ENCODE measurements around the gene SFRP5. TPM values are rescaled to one million over a fixed set of nuclear protein-coding genes. Genes with fewer than 3 reads are reported as not detected.

SFRP5 gene
- total RNA-seq, 1 donor from 2014 or later = 1.6 TPM

DNA sequence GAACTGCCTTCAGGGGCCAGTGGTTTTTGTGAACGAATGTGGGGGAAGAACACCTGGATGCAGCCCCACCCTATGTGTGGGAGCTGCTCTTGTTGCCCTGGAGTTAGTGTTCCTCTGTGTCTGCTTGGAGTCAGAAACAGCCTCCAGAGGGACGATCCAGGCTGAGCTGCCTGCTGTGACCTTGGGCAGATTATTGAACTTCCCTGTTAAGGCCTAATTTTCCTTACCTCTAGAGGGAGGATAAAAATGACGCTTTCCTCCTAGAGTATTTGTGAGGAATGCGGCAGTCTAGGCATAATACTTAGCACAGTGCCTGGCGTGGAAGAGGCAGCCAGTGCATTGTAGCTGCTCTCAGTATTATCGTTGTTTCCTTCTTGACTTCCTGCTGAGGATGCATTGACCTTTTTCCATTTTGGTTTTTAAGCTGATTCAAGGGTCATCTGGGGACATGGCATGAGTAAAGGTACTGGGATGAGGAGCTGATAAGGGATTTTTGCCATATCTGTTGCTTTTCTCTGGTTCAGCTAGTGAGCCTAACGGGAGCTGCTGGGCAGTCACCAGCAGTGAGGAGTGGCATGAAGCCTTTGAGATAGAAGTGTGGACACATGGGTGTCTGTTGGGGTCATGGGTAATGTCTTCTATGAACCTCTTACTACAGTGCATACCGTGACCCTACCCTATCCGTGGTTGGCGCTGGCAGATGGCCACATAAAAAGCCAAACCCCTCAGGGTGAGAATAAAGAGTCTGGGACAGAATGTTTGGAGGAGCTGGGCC, 28.4 kb downstream of the SFRP5 start:
- FAIRE-seq = no peak

DNA sequence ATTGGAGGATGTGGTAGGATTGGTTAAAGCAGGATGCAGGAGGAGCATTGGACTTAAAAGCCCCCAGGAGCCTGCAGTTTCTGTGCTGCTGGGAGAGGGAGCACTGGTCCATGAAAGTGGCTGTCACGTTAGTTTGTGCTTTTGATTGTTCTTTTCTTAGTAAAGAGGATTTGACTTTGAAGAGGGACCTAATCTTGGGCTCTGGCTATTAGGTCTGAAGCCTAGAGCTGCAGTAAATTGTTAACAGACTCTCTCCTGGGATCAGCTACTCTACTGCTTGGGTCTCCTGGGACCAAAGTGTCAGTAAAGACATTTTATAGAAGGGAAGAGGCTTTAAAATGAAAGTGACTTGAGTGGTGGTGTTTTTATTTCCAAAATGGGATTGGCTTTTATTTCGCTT, 31.2 kb downstream of the SFRP5 start:
- DNase-seq (ENCODE audit: low spot score in 2 of 2) (no peak), FAIRE-seq (no peak)

More for the DNA sequence above, 28.4 kb downstream of the SFRP5 start:
- DNase-seq (ENCODE audit: low spot score in 2 of 2) = no peak

DNA sequence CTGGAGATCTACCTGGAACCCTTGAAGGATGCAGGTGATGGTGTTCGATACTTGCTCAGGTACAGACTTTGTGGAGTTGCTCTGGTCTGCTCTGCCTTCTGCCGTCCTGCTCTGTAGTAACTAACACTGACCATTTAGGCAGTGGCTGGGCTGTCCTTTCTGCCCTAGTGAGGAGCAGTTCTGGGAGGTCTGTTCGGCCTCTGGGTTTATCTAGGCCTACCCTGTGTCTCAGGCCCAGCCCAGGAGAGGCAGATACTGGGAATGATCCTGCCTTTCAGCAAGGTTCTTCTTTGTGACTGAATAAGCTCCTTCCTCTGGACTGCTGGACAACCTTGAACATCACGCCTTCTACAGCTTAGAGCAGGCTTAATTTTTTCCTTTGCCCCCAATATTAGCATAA, 33.2 kb downstream of the SFRP5 start:
- no peak for DNase-seq (ENCODE audit: low spot score in 2 of 2)
- FAIRE-seq = no peak

DNA sequence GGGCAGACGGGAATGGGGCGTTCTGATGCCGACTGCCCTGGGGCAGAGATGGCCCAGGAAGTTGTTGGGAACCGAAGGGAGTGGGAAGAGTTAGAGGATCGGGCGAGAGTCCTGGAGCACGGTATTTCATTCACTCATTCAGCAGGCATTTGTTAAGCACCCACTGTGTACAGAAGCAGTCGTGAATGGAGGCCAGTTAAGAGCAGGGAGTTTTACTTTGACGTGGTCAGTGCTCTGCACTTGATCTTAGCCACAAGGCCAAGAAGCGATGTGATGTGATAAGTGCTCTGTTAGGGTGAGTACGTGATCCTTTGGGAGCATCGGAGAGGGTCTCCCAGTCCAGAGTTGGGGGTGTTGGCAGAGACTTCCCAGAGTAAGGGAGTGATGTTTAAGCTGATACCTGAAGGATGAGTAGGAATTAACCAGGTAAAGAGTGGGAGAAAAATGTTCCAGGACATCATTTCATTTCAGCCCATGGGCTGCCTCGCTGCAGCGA, 34.0 kb downstream of the SFRP5 start:
- FAIRE-seq (no peak), DNase-seq (ENCODE audit: low spot score in 2 of 2) (no peak)

DNA sequence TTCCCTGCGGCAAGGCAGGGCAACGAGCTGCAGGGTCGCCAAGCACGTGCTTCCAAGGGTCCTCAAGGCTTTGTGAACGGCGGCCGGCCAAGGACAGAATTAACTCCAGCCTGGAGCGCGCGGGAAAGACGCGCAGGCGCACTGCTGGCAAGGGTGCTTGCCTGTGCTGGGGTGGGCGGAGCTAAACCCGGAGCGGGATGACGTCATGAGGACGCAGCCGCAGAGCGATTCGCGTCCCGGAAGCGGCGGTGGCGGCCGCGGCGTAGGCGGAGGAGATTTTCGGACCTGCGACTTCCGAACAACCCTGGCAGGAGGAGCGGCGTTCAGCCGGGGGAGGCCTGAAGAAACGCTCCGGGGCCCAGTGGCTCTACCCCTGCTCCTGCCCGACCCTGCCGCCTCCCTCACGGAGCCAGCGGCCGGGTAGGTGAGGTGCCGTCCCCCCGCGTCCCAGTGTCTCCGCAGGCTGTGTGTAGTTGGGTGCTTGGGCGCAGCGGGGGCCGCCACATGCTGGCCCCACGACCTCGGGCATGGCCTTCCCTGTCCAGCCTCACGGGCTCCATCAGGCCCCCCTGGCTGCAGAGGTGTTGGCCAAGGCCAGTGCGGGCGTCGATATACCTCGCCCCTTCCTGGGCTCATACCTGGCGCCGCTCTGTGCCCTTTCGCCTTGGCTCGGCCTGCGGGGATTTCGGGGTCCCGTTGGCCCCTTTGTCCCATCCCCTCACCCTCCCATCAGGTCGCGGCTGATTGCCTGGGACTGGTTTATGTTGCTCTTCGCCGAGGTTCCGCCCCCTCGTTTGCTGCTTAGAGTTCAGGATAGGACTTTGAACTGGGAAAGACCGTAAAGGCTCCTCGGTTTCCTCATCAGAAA, 34.7 kb downstream of the SFRP5 start, which contains the start of gene ZFYVE27:
ZFYVE27 (plus strand) TSS at position 227 of the 868 bp plus-strand sequence. CDS start 1,350 bp downstream, outside the sequence.
- DNase-seq (ENCODE audit: low spot score in 2 of 2) (peak; percentile 89 to 96), FAIRE-seq (no peak)

DNA sequence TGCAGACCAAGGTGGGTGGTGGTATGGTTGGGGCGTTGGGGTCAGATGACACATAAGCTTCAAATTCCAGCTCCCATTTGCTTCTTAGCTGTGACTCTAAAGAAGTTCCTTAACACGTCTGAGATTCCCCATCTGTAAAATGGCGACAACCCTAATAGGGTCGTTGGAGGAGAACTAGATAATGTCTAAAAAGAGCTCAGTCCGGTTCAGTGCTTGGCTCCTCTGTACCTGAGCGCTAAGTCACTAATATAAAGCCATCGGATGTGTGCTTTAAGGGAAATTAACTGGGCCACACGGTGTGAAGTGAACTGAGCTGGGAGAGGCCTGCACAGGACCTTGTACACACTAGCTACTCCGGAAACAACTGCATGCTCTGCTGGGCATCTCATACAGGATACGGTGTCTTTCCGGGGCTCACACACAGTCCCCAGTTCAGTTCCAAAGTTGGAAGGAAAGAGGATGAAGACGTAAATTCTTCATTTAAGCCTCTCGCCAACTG, 35.3 kb downstream of the SFRP5 start:
- FAIRE-seq (no peak), DNase-seq (ENCODE audit: low spot score in 2 of 2) (no peak)

DNA sequence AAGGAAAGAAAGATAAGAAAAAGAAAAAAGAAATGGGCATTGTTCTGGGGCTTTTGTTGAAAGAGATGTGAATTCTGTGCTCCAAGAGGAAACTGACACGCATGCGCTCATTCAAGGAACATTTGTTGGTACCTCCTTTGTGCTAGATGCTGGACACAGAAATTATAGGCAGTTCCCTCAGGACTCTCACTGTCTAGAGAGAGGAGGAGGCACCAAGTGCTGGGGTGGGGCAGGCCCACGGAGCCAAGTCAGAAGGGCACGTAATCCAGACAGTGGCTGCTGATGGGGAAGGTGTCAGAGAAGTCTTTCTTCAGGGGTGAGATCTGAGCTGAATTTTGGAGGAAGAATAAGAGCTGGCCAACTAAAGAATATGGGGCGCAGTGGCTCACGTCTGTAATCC, 37.8 kb downstream of the SFRP5 start:
- no peak for DNase-seq (ENCODE audit: low spot score in 2 of 2)
- no peak for FAIRE-seq

DNA sequence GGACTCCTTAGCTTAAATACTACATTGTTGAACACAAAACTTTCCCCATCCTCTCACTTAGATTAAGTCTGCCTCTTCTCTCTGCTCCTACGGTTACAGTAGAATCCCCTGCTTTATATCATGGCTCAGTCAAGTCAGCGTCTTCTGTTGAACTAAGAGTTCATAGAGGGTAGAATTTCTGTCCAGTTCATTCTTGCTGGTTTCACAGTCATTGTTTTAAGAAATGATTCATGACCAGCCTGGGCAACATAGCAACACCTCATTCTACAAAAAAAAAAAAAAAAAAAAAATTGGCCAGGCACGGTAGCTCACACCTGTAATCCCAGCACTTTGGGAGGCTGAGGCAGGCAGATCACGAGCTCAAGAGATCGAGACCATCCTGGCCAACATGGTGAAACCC, 38.5 kb downstream of the SFRP5 start:
- FAIRE-seq (no peak), DNase-seq (ENCODE audit: low spot score in 2 of 2) (no peak)

DNA sequence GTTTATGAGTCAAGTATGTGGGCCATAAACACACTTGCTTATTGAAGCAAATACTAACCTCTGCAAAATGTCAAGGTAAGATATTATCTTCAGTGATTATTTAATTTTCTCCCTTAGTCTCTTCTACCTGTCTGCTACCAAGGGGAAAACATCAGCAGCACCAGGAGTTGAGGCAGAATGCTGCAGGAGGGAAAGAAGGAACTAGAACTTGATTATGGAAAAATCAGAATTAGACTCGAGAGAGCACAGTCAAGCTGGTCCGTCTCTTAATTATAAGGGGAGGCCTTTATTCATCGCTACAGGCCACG, 39.8 kb downstream of the SFRP5 start:
- FAIRE-seq = no peak
- no peak for DNase-seq (ENCODE audit: low spot score in 2 of 2)

DNA sequence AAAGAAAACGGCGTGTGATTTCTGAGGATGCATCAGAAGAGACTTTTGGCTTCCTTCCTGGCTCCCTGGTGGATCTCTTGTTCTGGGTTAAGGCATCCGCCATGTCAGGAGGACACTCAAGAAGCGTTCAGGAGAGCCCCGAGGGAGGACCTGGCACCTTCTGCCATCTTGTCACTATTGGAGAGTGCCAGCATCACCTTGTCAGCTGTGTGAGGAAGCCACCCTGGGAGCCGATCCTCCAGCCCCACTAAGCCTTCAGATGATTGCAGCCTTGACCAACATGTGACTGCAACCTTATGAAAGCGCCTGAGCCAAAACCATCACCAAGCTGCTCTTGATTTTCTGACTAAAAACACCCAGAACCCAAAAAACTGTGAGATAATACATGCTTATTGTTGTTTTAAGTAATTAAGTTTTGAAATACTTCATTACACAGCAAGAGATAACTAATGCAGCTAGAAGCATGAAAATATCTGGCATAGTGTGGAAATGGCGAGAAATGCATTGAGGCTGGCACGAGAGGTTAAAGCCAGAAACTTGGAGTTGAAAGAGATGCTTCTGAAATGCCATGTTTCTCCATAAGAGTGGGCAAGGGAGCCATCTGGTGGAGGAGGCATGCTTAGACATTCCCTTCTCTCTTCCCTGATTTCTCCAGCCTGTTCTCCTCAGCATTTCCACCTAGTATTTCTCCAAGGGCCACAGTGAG, 40.3 kb downstream of the SFRP5 start:
- no peak for FAIRE-seq
- peak in 1 of 2 donors; percentile 68 for DNase-seq (ENCODE audit: low spot score in 2 of 2)

DNA sequence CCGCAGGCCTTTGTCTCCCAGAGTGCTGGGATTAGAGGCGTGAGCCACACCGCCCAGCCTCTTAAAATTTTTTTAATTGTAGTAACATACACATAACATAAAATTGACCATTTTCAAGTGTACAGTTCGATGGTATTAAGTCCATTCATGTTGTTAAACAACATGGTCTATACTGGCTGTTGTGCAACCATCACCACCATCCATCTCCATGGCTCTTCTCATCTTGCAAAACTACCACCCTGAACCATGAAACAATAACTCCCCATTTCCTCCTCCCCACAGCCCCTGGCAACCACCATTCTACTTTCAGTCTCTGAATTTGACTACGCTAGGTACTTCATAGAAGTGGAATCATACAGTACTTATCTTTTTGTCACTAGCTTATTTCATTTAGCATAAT, 42.8 kb downstream of the SFRP5 start:
- no peak for DNase-seq (ENCODE audit: low spot score in 2 of 2)
- no peak for FAIRE-seq

DNA sequence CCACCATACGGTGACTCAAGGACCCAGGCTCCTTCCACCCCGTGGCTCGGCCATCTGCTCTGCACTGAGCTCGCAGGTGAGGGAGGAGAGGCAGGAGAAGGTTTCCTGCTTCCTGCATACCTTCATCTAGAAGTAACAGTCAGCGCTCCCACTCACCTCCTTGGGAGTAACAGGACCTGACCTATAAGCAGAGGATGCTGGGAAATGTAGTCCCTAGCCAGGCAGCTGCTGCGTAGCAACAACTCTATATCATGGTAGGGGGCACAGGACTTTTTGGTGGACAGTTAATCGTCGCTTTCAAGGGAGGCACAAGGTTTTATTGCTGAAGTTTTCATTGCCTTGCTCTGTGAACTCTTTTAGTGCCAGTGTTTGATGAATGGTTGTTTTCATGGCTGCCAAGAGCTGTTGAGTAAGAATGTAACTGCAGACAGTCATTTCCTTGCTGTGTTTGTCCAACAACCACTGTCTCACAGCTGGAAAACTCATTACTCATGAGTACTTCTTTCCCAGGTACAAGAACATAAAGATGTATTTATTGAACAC, 45.1 kb downstream of the SFRP5 start:
- FAIRE-seq (no peak), DNase-seq (ENCODE audit: low spot score in 2 of 2) (no peak)

DNA sequence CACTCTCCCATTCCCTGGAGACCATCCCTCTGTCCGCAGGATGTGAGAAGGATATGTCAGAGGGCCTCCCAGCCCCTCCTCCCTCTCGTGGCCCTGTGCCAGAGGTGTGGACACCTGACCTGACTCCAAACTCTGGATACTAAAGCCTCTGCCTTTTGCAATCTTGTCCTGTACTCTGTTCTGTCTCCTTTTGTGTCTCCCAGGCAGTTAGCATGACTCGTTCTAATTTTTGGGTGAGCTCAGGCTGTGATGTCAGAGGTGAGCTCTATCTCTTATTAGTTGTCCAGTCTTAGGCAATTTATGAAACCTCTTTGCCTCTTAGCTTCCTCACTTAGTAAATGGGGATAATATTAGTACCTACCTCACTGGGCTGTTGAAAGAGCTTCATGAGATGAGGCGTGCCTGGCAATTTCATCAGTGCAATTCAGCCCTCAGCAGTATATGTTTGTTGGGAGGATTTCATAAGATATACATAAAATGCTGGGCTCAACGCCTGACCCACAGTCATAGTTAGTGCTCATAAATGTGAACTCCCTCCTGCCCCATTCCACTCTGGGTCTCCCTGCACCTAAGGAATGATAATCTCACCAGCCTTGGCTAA, 47.4 kb downstream of the SFRP5 start:
- DNase-seq (ENCODE audit: low spot score in 2 of 2) (no peak), FAIRE-seq (no peak)

DNA sequence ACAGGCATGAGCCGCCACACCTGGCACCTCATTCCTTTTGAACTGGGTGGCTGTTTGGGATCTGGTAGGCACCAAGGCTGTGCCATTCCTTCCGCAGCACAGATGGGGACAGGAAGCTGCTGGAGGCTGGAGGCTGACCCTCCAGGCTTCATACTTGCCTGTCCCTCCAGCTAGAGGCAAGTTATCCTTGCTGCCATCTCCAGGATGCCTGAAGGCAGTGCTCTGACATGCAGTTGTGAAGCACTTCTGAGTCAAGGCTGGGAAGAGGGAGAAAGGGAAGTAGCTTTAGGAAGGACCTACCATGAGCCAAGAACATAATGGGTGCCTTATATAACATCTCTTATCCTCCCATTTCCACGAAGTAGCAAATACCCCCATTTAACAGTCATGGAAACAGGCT, 48.8 kb downstream of the SFRP5 start:
- FAIRE-seq (no peak), DNase-seq (ENCODE audit: low spot score in 2 of 2) (no peak)

DNA sequence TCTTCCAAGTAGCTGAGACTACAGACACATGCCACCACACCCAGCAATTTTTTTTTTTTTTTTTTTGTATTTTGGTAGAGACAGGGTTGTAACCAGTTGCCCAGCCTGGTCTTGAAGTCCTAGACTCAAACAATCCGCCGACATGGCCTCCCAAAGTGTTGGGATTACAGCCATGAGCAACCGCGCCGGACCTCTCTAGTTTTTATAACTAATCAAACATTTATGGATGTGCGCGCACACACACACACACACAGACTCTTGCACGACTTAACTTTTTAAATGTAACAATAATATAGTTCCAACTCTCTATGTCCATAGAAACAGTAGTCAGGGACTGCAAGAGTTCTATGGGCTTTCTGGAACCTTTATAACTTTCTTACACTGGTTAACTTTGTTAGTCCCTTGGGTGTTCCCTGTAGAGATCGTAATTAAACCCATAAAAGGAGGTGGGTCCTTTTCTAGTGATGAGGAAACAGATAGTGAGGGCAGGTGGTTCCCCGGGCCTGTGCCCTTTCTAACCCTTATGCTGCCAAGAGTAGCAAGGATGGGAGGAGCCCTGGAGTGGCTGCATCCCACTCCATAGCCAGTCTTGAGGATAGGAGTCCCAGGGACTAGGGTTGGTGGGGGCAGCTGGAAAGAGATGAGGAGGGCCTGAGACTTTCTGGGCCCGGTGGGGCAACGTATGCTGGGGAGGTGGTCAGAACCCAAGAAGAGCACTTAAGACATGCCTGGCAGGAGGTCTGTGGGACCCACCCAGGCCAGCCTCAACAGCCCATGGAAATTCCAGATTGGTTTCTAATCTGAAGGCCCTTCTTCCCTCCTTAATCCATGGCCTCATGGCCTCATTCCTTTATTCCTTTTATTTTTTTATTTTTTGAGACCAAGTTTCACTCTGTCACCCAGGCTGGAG, 49.7 kb downstream of the SFRP5 start:
- DNase-seq (ENCODE audit: low spot score in 2 of 2) (no peak), FAIRE-seq (no peak)

DNA sequence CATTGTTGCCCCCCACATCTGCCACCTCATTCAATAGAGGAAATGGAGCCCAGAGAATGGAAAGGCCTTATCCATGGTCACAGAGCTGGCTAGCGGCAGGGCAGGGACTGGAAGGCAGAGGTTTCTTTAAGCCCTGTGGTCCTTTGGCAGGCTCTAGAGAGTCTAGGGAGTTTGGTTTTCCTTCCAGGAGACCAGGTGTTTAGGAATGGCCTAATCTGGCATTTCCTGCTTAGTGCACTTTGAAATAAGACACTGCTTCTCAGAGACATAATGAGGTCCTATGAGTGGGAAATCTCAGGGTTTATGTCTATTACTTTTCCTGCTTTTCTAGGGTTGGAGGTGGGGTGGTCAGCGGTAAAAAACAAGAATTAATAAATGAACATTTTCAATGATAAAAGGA, 52.2 kb downstream of the SFRP5 start:
- DNase-seq (ENCODE audit: low spot score in 2 of 2) = no peak

DNA sequence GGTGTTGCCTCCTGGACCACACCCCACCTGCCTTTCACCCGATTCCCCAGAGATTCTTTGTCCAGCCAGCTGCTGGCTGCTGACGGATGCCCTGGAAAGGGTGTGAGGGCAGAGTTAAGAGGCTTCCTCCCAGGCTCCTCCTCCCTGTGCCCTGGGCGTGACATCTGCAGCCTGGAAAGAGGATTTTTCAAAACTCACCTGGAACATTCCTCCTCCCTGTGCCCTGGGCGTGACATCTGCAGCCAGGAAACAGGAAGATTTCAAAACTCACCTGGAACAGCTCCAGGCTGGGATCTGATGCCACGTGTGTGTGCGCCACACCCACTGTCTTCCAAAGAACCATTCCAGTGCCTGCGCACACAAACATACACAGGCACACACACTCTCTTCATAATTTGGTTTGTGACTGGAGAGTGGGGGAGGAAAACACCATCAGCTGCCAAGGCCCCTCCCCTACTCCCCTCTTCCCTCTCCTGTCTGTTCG, 53.1 kb downstream of the SFRP5 start:
- no peak for FAIRE-seq

More for the DNA sequence above, 52.2 kb downstream of the SFRP5 start:
- FAIRE-seq = no peak

DNA sequence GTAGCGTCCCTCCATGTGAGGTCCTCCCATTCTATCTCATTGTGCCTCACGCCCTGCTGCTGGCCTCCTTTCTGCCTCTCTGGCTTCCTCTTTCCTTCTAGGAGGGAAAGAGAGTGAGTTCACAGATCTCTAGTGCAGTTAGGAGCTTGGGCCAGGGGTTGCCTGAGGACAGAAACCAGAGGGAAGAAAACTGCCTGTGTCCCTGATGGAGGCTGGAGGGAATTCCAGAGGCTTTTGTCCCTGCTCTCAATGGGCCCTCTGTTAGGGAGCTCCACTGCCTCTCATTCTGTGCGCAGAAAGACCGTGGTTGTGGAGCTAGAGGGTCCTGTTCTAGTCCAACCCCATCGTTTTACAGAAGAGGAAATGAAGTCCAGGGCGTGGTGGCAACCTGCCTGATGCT, 53.6 kb downstream of the SFRP5 start:
- FAIRE-seq = no peak

More for the DNA sequence above, 53.1 kb downstream of the SFRP5 start:
- DNase-seq (ENCODE audit: low spot score in 2 of 2) = no peak

DNA sequence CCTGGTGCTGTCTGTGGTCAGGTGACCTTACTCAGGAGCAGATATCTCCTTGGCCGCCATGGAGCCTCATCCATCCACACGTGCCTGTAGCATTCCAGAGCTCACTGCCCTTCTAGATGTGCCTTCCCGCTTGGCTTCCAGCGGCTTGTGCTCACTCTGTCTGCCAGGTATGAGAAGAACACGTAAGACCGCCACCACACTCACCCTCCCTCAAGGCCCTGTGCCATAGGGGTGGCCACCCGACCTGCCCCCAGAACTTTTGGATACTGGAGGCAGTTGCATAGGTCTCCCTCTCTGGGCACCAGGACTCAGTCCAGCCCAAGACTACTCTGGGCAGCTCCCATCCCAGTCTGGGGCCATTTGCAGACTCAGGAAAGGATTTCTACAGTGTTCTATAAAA, 54.2 kb downstream of the SFRP5 start:
- DNase-seq (ENCODE audit: low spot score in 2 of 2) = no peak
- no peak for FAIRE-seq

More for the DNA sequence above, 53.6 kb downstream of the SFRP5 start:
- peak; percentile 71 to 72 for DNase-seq (ENCODE audit: low spot score in 2 of 2)
